GM19328 (cell line): Measurements from ENCODE around the gene TSHZ1.

ENCODE experiments used
- ATAC-seq: cut with Tn5 transposase; IDR thresholded peaks from one replicate; pipeline ENCODE4 v1.9.1; 2021; ENCODE audit warnings: mild to moderate bottlenecking, moderate library complexity; ENCODE audit not compliant: unreplicated experiment

TSHZ1 gene

GRCh38 chr18:75330308-75330707 lies 119.7 kb downstream of the TSHZ1 start:
- ATAC-seq, result no peak

- ATAC-seq, result no peak
Measured at GRCh38 chr18:75334869-75335268, 124.3 kb downstream of the TSHZ1 start.

GRCh38 chr18:75335511-75335910 lies 124.9 kb downstream of the TSHZ1 start:
- ATAC-seq, result no peak

GRCh38 chr18:75336767-75337166 lies 126.2 kb downstream of the TSHZ1 start:
- ATAC-seq, result no peak

GRCh38 chr18:75337348-75337747 lies 126.8 kb downstream of the TSHZ1 start:
- ATAC-seq, result no peak

GRCh38 chr18:75338631-75339030 lies 128.0 kb downstream of the TSHZ1 start:
- no peak for ATAC-seq
